Measurements from ENCODE around the gene NR2C2AP.
A peak's percentile ranks its signal among the peaks of the same experiment; 100 is the strongest.
"Not testable (repeated sequence)": the region's sequence is repeated elsewhere in the genome, so short reads cannot be mapped to it uniquely, and the experiment has no call there.

Gene NR2C2AP

GRCh38 chr19:19179548-19180441 is 23.4 kb downstream of the NR2C2AP start:
- H2BK5ac ChIP-seq (ENCODE audit: low read depth, low read length, poor library complexity): no peak overlapping the region
- no peak overlapping the region for H3K18ac ChIP-seq (ENCODE audit: low read length)
- H3K27me3 ChIP-seq (ENCODE audit: insufficient read depth, low read length): no peaks in the 10 kb centered on the region
- no peaks in the 10 kb centered on the region for H3K4me1 ChIP-seq (ENCODE audit: control insufficient read depth in 1 of 2, insufficient read depth in 2 of 2, low read length in 2 of 2)
- H4K8ac ChIP-seq (ENCODE audit: low read depth, low read length): no peak overlapping the region
- no peak for DNase-seq
- H4K91ac ChIP-seq (ENCODE audit: low read depth, low read length): no peak overlapping the region
- no peak overlapping the region for H3K23ac ChIP-seq (ENCODE audit: low read length)
- H3K14ac ChIP-seq (ENCODE audit: low read length): no peak overlapping the region
- H3K79me2 ChIP-seq (ENCODE audit: control insufficient read depth, insufficient read depth, low read length, poor library complexity): no peaks in the 10 kb centered on the region
- H3K4me2 ChIP-seq (ENCODE audit: low read length): no peak overlapping the region
- WGBS (ENCODE audit: extremely low coverage, insufficient coverage, insufficient read length): no CpG with 5 or more reads among the region's 17 CpGs
- peaks cover 24 to 25% of the 10 kb centered on the region in 2 experiments for H3K36me3 ChIP-seq (ENCODE audit: control insufficient read depth in 1 of 2, insufficient read depth in 2 of 2, low read length in 2 of 2)
- H3K27ac ChIP-seq (ENCODE audit: low read depth, low read length): no peak overlapping the region
- H3K4ac ChIP-seq (ENCODE audit: low read depth, low read length): no peak overlapping the region
- no peaks in the 10 kb centered on the region for H3K79me1 ChIP-seq (ENCODE audit: low read length)
- no peak overlapping the region for H4K12ac ChIP-seq (ENCODE audit: low read depth, low read length)
- no peak overlapping the region for H2AFZ ChIP-seq (ENCODE audit: insufficient read depth, low read length, poor library complexity)
- no peak overlapping the region for H2BK120ac ChIP-seq (ENCODE audit: insufficient read depth, low read length, poor library complexity)
- no peak overlapping the region for H3K4me3 ChIP-seq (ENCODE audit: low read depth, low read length)
- H3K9ac ChIP-seq (ENCODE audit: low read length): no peak overlapping the region
- H2BK12ac ChIP-seq (ENCODE audit: low read length): no peak overlapping the region
- peaks cover 4% of the 10 kb centered on the region for H3K9me3 ChIP-seq (ENCODE audit: insufficient read depth, low read depth, low read length)
- H2AK5ac ChIP-seq (ENCODE audit: low read length): no peak overlapping the region

GRCh38 chr19:19176950-19177349 is 26.3 kb downstream of the NR2C2AP start:
- Histone ChIP-seq H3K9ac (ENCODE audit: low read length) (no peak overlapping the region), H3K4me3 (ENCODE audit: low read depth, low read length) (no peak overlapping the region), H4K12ac (ENCODE audit: low read depth, low read length) (no peak overlapping the region), H2BK5ac (ENCODE audit: low read depth, low read length, poor library complexity) (no peak overlapping the region), H3K4ac (ENCODE audit: low read depth, low read length) (no peak overlapping the region), H3K14ac (ENCODE audit: low read length) (no peak overlapping the region), H3K18ac (ENCODE audit: low read length) (no peak overlapping the region), H3K9me3 (ENCODE audit: insufficient read depth, low read depth, low read length) (no peaks in the 10 kb centered on the region), H4K8ac (ENCODE audit: low read depth, low read length) (no peak overlapping the region), H2AK5ac (ENCODE audit: low read length) (no peak overlapping the region), H3K36me3 (ENCODE audit: control insufficient read depth in 1 of 2, insufficient read depth in 2 of 2, low read length in 2 of 2) (peaks cover 16 to 18% of the 10 kb centered on the region in 2 experiments), H2AFZ (ENCODE audit: insufficient read depth, low read length, poor library complexity) (no peak overlapping the region), H2BK120ac (ENCODE audit: insufficient read depth, low read length, poor library complexity) (no peak overlapping the region), H3K27me3 (ENCODE audit: insufficient read depth, low read length) (no peaks in the 10 kb centered on the region), H4K91ac (ENCODE audit: low read depth, low read length) (no peak overlapping the region), H3K79me2 (ENCODE audit: control insufficient read depth, insufficient read depth, low read length, poor library complexity) (no peaks in the 10 kb centered on the region), H3K4me2 (ENCODE audit: low read length) (no peak overlapping the region), H3K23ac (ENCODE audit: low read length) (no peak overlapping the region), H3K4me1 (ENCODE audit: control insufficient read depth in 1 of 2, insufficient read depth in 2 of 2, low read length in 2 of 2) (no peaks in the 10 kb centered on the region), H3K27ac (ENCODE audit: low read depth, low read length) (no peak overlapping the region), H3K79me1 (ENCODE audit: low read length) (no peaks in the 10 kb centered on the region), H2BK12ac (ENCODE audit: low read length) (no peak overlapping the region)
- whole genome bisulfite sequencing (ENCODE audit: extremely low coverage, insufficient coverage, insufficient read length): no CpG with 5 or more reads among the region's 8 CpGs
- no peak for DNase-seq

GRCh38 chr19:19173243-19173642 is 30.0 kb downstream of the NR2C2AP start:
- not testable (repeated sequence) for H3K4me1 ChIP-seq (ENCODE audit: control insufficient read depth in 1 of 2, insufficient read depth in 2 of 2, low read length in 2 of 2); H3K27ac ChIP-seq (ENCODE audit: low read depth, low read length); H3K79me1 ChIP-seq (ENCODE audit: low read length); H4K12ac ChIP-seq (ENCODE audit: low read depth, low read length); H2BK5ac ChIP-seq (ENCODE audit: low read depth, low read length, poor library complexity); H2BK120ac ChIP-seq (ENCODE audit: insufficient read depth, low read length, poor library complexity); H3K4me3 ChIP-seq (ENCODE audit: low read depth, low read length); H2BK12ac ChIP-seq (ENCODE audit: low read length); H3K18ac ChIP-seq (ENCODE audit: low read length); H3K23ac ChIP-seq (ENCODE audit: low read length); DNase-seq; H3K4ac ChIP-seq (ENCODE audit: low read depth, low read length); H3K9me3 ChIP-seq (ENCODE audit: insufficient read depth, low read depth, low read length); H4K91ac ChIP-seq (ENCODE audit: low read depth, low read length); H3K27me3 ChIP-seq (ENCODE audit: insufficient read depth, low read length); H3K9ac ChIP-seq (ENCODE audit: low read length); H2AFZ ChIP-seq (ENCODE audit: insufficient read depth, low read length, poor library complexity); H3K79me2 ChIP-seq (ENCODE audit: control insufficient read depth, insufficient read depth, low read length, poor library complexity); H3K4me2 ChIP-seq (ENCODE audit: low read length); H3K14ac ChIP-seq (ENCODE audit: low read length); H2AK5ac ChIP-seq (ENCODE audit: low read length); H4K8ac ChIP-seq (ENCODE audit: low read depth, low read length)
- no CpG with 5 or more reads among the region's 5 CpGs for WGBS (ENCODE audit: extremely low coverage, insufficient coverage, insufficient read length)
- peaks cover 4 to 10% of the 10 kb centered on the region in 2 experiments for H3K36me3 ChIP-seq (ENCODE audit: control insufficient read depth in 1 of 2, insufficient read depth in 2 of 2, low read length in 2 of 2)

GRCh38 chr19:19171821-19172532 is 31.2 kb downstream of the NR2C2AP start:
- H3K4me2 ChIP-seq (ENCODE audit: low read length): no peak overlapping the region
- no peak overlapping the region for H2BK12ac ChIP-seq (ENCODE audit: low read length)
- no peak overlapping the region for H2AK5ac ChIP-seq (ENCODE audit: low read length)
- no peaks in the 10 kb centered on the region for H3K79me1 ChIP-seq (ENCODE audit: low read length)
- peak overlapping the region; percentile 26 for H4K91ac ChIP-seq (ENCODE audit: low read depth, low read length)
- H3K4me1 ChIP-seq (ENCODE audit: control insufficient read depth in 1 of 2, insufficient read depth in 2 of 2, low read length in 2 of 2): peaks cover 0 to 5% of the 10 kb centered on the region in 2 experiments
- no peaks in the 10 kb centered on the region for H3K27me3 ChIP-seq (ENCODE audit: insufficient read depth, low read length)
- H2BK5ac ChIP-seq (ENCODE audit: low read depth, low read length, poor library complexity): no peak overlapping the region
- no peak overlapping the region for H4K8ac ChIP-seq (ENCODE audit: low read depth, low read length)
- no CpG with 5 or more reads among the region's 8 CpGs for WGBS (ENCODE audit: extremely low coverage, insufficient coverage, insufficient read length)
- H3K79me2 ChIP-seq (ENCODE audit: control insufficient read depth, insufficient read depth, low read length, poor library complexity): no peaks in the 10 kb centered on the region
- H3K9ac ChIP-seq (ENCODE audit: low read length): no peak overlapping the region
- no peak overlapping the region for H3K14ac ChIP-seq (ENCODE audit: low read length)
- H3K36me3 ChIP-seq (ENCODE audit: control insufficient read depth in 1 of 2, insufficient read depth in 2 of 2, low read length in 2 of 2): peaks cover 0 to 4% of the 10 kb centered on the region in 2 experiments
- no peak overlapping the region for H3K4ac ChIP-seq (ENCODE audit: low read depth, low read length)
- no peak for DNase-seq
- H3K23ac ChIP-seq (ENCODE audit: low read length): no peak overlapping the region
- no peak overlapping the region for H2AFZ ChIP-seq (ENCODE audit: insufficient read depth, low read length, poor library complexity)
- no peaks in the 10 kb centered on the region for H3K9me3 ChIP-seq (ENCODE audit: insufficient read depth, low read depth, low read length)
- no peak overlapping the region for H3K27ac ChIP-seq (ENCODE audit: low read depth, low read length)
- no peak overlapping the region for H4K12ac ChIP-seq (ENCODE audit: low read depth, low read length)
- H3K4me3 ChIP-seq (ENCODE audit: low read depth, low read length): no peak overlapping the region
- no peak overlapping the region for H3K18ac ChIP-seq (ENCODE audit: low read length)
- no peak overlapping the region for H2BK120ac ChIP-seq (ENCODE audit: insufficient read depth, low read length, poor library complexity)

Measured in trophoblast cell (in vitro differentiated cells and primary cell).